Activated T-cell treated with anti-CD3 and anti-CD28 coated beads, Interleukin-2, amount 50 U/mL, for 4 hours (primary cell): Measurements from ENCODE around the gene CD3G. TPM values are rescaled to one million over a fixed set of nuclear protein-coding genes. Genes with fewer than 3 reads are reported as not detected.
A peak's percentile ranks its signal among the peaks of the same experiment; 100 is the strongest.

Source experiments
- ATAC-seq, 2 donors: fragments of 200-7000 bp; cut with Tn5 transposase; one replicate each; pipeline ENCODE4 v1.10.0; 2021
- DNase-seq: peaks from one replicate; pipeline ENCODE4 v3.0.0-alpha.2; 2020
- H3K27me3 Mint-ChIP-seq: one replicate; pipeline ENCODE4 v1.8.0; 2021; ENCODE audit warnings: low read depth, mixed read lengths
- H3K36me3 Mint-ChIP-seq: one replicate; pipeline ENCODE4 v1.8.0; 2022; ENCODE audit warnings: mixed read lengths; ENCODE audit not compliant: insufficient read depth
- H3K4me1 Mint-ChIP-seq: one replicate; pipeline ENCODE4 v1.8.0; 2021; ENCODE audit warnings: low read depth, mixed read lengths
- H3K4me3 Mint-ChIP-seq: one replicate; pipeline ENCODE4 v1.8.0; 2021; ENCODE audit warnings: mild to moderate bottlenecking, moderate library complexity, mixed read lengths
- H3K9me3 Mint-ChIP-seq: one replicate; pipeline ENCODE4 v1.8.0; 2021; ENCODE audit warnings: mixed read lengths
- total RNA-seq, 3 donors: library from RNA; stranded (reverse); gene quantifications; one replicate each; pipeline ENCODE4 v1.2.1, GENCODE V29; 2021

CD3G gene
- total RNA-seq, 3 donors from 2014 or later: 86.4 to 105 (median 102) TPM

GRCh38 chr11:118314988-118315411 lies 29.1 kb upstream of the CD3G start:
- Mint-ChIP-seq H3K36me3 (peaks cover 46% of the 10 kb centered on the region), H3K4me3 (no peak overlapping the region), H3K27me3 (no peaks in the 10 kb centered on the region), H3K4me1 (peaks cover 89% of the 10 kb centered on the region), H3K9me3 (no peaks in the 10 kb centered on the region)
- DNase-seq (no peak), ATAC-seq (no peak)

GRCh38 chr11:118318124-118318523 lies 26.0 kb upstream of the CD3G start:
- Mint-ChIP-seq H3K27me3 (no peaks in the 10 kb centered on the region), H3K4me1 (peaks cover 81% of the 10 kb centered on the region), H3K4me3 (no peak overlapping the region), H3K9me3 (no peaks in the 10 kb centered on the region), H3K36me3 (peaks cover 28% of the 10 kb centered on the region)
- ATAC-seq: no peak
- no peak for DNase-seq

GRCh38 chr11:118318581-118319336 lies 25.4 kb upstream of the CD3G start:
- peaks cover 82% of the 10 kb centered on the region for H3K4me1 Mint-ChIP-seq
- H3K27me3 Mint-ChIP-seq: no peaks in the 10 kb centered on the region
- H3K9me3 Mint-ChIP-seq: no peaks in the 10 kb centered on the region
- peaks cover 30% of the 10 kb centered on the region for H3K36me3 Mint-ChIP-seq
- DNase-seq (no peak), ATAC-seq (no peak)
- H3K4me3 Mint-ChIP-seq: no peak overlapping the region

- Mint-ChIP-seq H3K27me3 (no peaks in the 10 kb centered on the region), H3K9me3 (no peaks in the 10 kb centered on the region), H3K36me3 (peaks cover 27% of the 10 kb centered on the region), H3K4me3 (no peak overlapping the region), H3K4me1 (peaks cover 79% of the 10 kb centered on the region)
- ATAC-seq (no peak), DNase-seq (no peak)
Measured at GRCh38 chr11:118319337-118319707, 24.8 kb upstream of the CD3G start.

GRCh38 chr11:118320515-118320914 lies 23.6 kb upstream of the CD3G start:
- no peak overlapping the region for H3K4me3 Mint-ChIP-seq

GRCh38 chr11:118321386-118322082 lies 22.6 kb upstream of the CD3G start:
- Mint-ChIP-seq H3K4me1 (peaks cover 62% of the 10 kb centered on the region), H3K36me3 (peaks cover 20% of the 10 kb centered on the region), H3K27me3 (no peaks in the 10 kb centered on the region), H3K4me3 (no peak overlapping the region), H3K9me3 (no peaks in the 10 kb centered on the region)
- no peak for ATAC-seq
- DNase-seq: no peak

More at GRCh38 chr11:118320515-118320914, 23.6 kb upstream of the CD3G start:
- H3K27me3 Mint-ChIP-seq: no peaks in the 10 kb centered on the region
- H3K36me3 Mint-ChIP-seq: peaks cover 21% of the 10 kb centered on the region
- DNase-seq (no peak), ATAC-seq (no peak)
- H3K4me1 Mint-ChIP-seq: peaks cover 72% of the 10 kb centered on the region
- H3K9me3 Mint-ChIP-seq: no peaks in the 10 kb centered on the region

GRCh38 chr11:118322721-118323120 lies 21.4 kb upstream of the CD3G start:
- Mint-ChIP-seq H3K27me3 (no peaks in the 10 kb centered on the region), H3K36me3 (peaks cover 14% of the 10 kb centered on the region), H3K4me1 (peaks cover 52% of the 10 kb centered on the region), H3K9me3 (no peaks in the 10 kb centered on the region), H3K4me3 (no peak overlapping the region)
- ATAC-seq (no peak), DNase-seq (no peak)

- ATAC-seq: no peak
- Mint-ChIP-seq H3K4me1 (peaks cover 37% of the 10 kb centered on the region), H3K27me3 (no peaks in the 10 kb centered on the region), H3K36me3 (peaks cover 15% of the 10 kb centered on the region), H3K4me3 (no peak overlapping the region), H3K9me3 (no peaks in the 10 kb centered on the region)
- no peak for DNase-seq
Measured at GRCh38 chr11:118325283-118325682, 18.9 kb upstream of the CD3G start.

- no peaks in the 10 kb centered on the region for H3K27me3 Mint-ChIP-seq
- H3K9me3 Mint-ChIP-seq: no peaks in the 10 kb centered on the region
- ATAC-seq: no peak
- no peak for DNase-seq
- no peak overlapping the region for H3K4me3 Mint-ChIP-seq
- H3K4me1 Mint-ChIP-seq: peaks cover 23% of the 10 kb centered on the region
- H3K36me3 Mint-ChIP-seq: peaks cover 9% of the 10 kb centered on the region
Measured at GRCh38 chr11:118328745-118329144, 15.4 kb upstream of the CD3G start.

GRCh38 chr11:118334745-118335144 lies 9.4 kb upstream of the CD3G start:
- ATAC-seq: no peak
- Mint-ChIP-seq H3K4me1 (peaks cover 48% of the 10 kb centered on the region), H3K4me3 (peak overlapping the region; percentile 55), H3K36me3 (peaks cover 17% of the 10 kb centered on the region), H3K27me3 (no peaks in the 10 kb centered on the region), H3K9me3 (no peaks in the 10 kb centered on the region)
- DNase-seq: no peak

- Mint-ChIP-seq H3K36me3 (peaks cover 30% of the 10 kb centered on the region), H3K27me3 (no peaks in the 10 kb centered on the region), H3K4me1 (peaks cover 59% of the 10 kb centered on the region), H3K4me3 (peak overlapping the region; percentile 92), H3K9me3 (no peaks in the 10 kb centered on the region)
- ATAC-seq (peak; percentile 59 to 62), DNase-seq (peak; percentile 85)
Measured at GRCh38 chr11:118338637-118339061, 5.5 kb upstream of the CD3G start.

- Mint-ChIP-seq H3K4me3 (peak overlapping the region; percentile 92), H3K36me3 (peaks cover 30% of the 10 kb centered on the region), H3K4me1 (peaks cover 59% of the 10 kb centered on the region), H3K9me3 (no peaks in the 10 kb centered on the region), H3K27me3 (no peaks in the 10 kb centered on the region)
- ATAC-seq: peak in 1 of 2 donors; percentile 13
- no peak for DNase-seq
Measured at GRCh38 chr11:118339281-118339961, 4.7 kb upstream of the CD3G start.

- ATAC-seq (no peak), DNase-seq (no peak)
- Mint-ChIP-seq H3K4me1 (peaks cover 61% of the 10 kb centered on the region), H3K4me3 (peak overlapping the region; percentile 92), H3K27me3 (no peaks in the 10 kb centered on the region), H3K36me3 (peaks cover 33% of the 10 kb centered on the region), H3K9me3 (no peaks in the 10 kb centered on the region)
Measured at GRCh38 chr11:118340449-118340848, 3.7 kb upstream of the CD3G start.

GRCh38 chr11:118341261-118341660 lies 2.9 kb upstream of the CD3G start:
- Mint-ChIP-seq H3K27me3 (no peaks in the 10 kb centered on the region), H3K9me3 (no peaks in the 10 kb centered on the region), H3K36me3 (peaks cover 36% of the 10 kb centered on the region), H3K4me3 (peak overlapping the region; percentile 92), H3K4me1 (peaks cover 65% of the 10 kb centered on the region)
- ATAC-seq (no peak), DNase-seq (no peak)
